Psoas muscle (tissue), 8 donors: ENCODE data around the gene CRYBB1. TPM values are rescaled to one million over a fixed set of nuclear protein-coding genes. Genes with fewer than 3 reads are reported as not detected.

Source experiments
- ATAC-seq, 4 donors: fragments of 200-7000 bp; cut with Tn5 transposase; one replicate each; pipeline ENCODE4 v1.9.1; 2020; ENCODE audit warnings: moderate library complexity in 3 of 4, mild to moderate bottlenecking in 2 of 4
- DNase-seq, 2 donors: peaks; one replicate each; pipeline ENCODE4 v3.0.0-alpha.2; 2020
- H3K27ac ChIP-seq: fragments of 200-600 bp; one replicate; pipeline ENCODE4 v1.8.0; 2022
- H3K27me3 ChIP-seq, 3 donors: fragments of 200-600 bp in 1 of 3; one replicate each; pipeline versions ENCODE4 v1.6.1 to v1.8.0; 2013 to 2022; ENCODE audit warnings: low read length in 2 of 3, mild to moderate bottlenecking in 2 of 3, moderate library complexity in 1 of 3; ENCODE audit not compliant: insufficient read depth in 3 of 3
- H3K36me3 ChIP-seq, 2 donors: fragments of 200-600 bp in 1 of 2; one replicate each; pipeline versions ENCODE4 v1.6.1 to v1.8.0; 2013 to 2022; ENCODE audit warnings: low read depth in 1 of 2, mild to moderate bottlenecking in 1 of 2, moderate library complexity in 1 of 2; ENCODE audit not compliant: insufficient read depth in 1 of 2
- H3K4me1 ChIP-seq: fragments of 200-600 bp; one replicate; pipeline ENCODE4 v1.8.0; 2022
- H3K4me3 ChIP-seq: fragments of 200-600 bp; one replicate; pipeline ENCODE4 v1.8.0; 2022; ENCODE audit warnings: mild to moderate bottlenecking
- H3K9me3 ChIP-seq: fragments of 200-600 bp; one replicate; pipeline ENCODE4 v1.8.0; 2022
- WGBS, 3 donors: extraction: QIAGEN DNeasy Blood & Tissue Kit; methylation state at CpG; one replicate each; pipeline versions ENCODE4 v1.1.6 to v1.1.7; 2013; 5-methylcytosine and 5-hydroxymethylcytosine counted together
- intact Hi-C, 2 donors: fragments of 100-400 bp; cut with DNase I; formaldehyde crosslinking; loops; one replicate each; pipeline versions ENCODE4 v1.11.0 to v1.14.2; 2022
- polyA plus RNA-seq, 3 donors: library from polyadenylated mRNA; stranded (reverse); fragments of 200-250 nt; gene quantifications; one replicate each; pipeline ENCODE4 v1.2.3, GENCODE V29; 2013
- total RNA-seq, 4 donors: library from RNA; stranded (reverse); fragmentation: NEBNext Ultra II Directional in 2 of 4; extraction: Animal tissue kit (Norgen Biotek cat#: 25700) in 2 of 4; gene quantifications; one replicate each; pipeline versions ENCODE4 v1.2.1 to v1.2.4, GENCODE V29; 2021 to 2023
- TF ChIP-seq, protein P1 (sequence below): fragments of 200-600 bp; IDR thresholded peaks from one replicate; pipeline ENCODE4 v1.8.0; 2022; ENCODE audit warnings: antibody characterized with exemption
- donor health status: healthy with polysubstance abuse.
- donor health status: DM: no; HTN: no; CAD: no; lungs with moderate emphysema.
- donor health status: Bipolar disorder and iron deficiency.
- donor health status: healthy.
- donor health status: DM: yes; HTN: yes; CAD: no.
- donor health status: DM: no; HTN: no; CAD: no.
- donor health status: DM: no; HTN: no; CAD: no.
- donor health status: DM: yes; HTN: yes; CAD: no.

Gene CRYBB1
- total and polyA plus RNA-seq, 7 donors = 0.14 to 0.25 (median 0.22) TPM; not detected in 2

DNA sequence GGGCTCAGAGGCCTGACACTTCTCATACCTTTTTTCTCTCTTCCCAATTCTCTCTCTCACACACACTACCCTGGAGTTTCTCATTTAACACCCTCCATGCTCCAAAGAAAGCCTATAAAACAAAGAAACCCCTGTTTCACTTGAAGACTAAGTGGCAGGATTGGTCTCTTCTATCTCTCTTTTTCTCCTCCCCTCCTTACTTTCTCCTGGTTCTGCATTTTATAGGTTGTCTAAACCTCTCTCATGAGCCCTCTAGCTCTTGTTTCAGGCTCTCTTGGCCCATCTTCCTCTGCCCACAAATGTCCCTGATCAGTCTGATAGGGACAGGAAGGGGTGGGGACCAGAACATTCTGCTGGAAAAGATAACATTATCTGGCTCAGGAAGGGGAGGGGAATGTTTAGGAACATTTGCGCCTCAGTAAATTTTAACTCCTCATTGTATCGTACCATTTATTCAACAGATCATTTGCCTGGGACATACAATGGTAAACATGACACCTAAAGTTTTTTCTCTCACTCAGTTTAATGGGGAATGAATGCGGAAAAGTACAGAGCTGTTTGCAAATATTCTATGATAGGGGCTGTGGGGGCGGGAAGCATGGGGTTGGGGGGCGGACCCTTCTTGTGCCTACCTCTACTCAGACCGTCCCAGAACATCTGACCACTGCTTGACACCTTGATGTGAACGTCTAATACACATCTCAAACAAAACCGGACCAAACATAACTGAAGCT, 14.8 kb upstream of the CRYBB1 start:
- no peaks in the 10 kb centered on the region for H3K4me1 ChIP-seq
- TF ChIP-seq, protein P1, sequence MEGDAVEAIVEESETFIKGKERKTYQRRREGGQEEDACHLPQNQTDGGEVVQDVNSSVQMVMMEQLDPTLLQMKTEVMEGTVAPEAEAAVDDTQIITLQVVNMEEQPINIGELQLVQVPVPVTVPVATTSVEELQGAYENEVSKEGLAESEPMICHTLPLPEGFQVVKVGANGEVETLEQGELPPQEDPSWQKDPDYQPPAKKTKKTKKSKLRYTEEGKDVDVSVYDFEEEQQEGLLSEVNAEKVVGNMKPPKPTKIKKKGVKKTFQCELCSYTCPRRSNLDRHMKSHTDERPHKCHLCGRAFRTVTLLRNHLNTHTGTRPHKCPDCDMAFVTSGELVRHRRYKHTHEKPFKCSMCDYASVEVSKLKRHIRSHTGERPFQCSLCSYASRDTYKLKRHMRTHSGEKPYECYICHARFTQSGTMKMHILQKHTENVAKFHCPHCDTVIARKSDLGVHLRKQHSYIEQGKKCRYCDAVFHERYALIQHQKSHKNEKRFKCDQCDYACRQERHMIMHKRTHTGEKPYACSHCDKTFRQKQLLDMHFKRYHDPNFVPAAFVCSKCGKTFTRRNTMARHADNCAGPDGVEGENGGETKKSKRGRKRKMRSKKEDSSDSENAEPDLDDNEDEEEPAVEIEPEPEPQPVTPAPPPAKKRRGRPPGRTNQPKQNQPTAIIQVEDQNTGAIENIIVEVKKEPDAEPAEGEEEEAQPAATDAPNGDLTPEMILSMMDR = no peak
- H3K4me3 ChIP-seq = no peak overlapping the region
- H3K36me3 ChIP-seq = no peaks in the 10 kb centered on the region
- WGBS, 3 donors = 55 to 65% (median 64%) methylated on average over 8 of the region's 8 CpGs
- H3K27ac ChIP-seq = no peak overlapping the region
- intact Hi-C loops = no loop called here
- DNase-seq = no peak
- ATAC-seq = peak in 1 of 4 donors; percentile 49
- H3K9me3 ChIP-seq = no peaks in the 10 kb centered on the region
- H3K27me3 ChIP-seq = no peaks in the 10 kb centered on the region

DNA sequence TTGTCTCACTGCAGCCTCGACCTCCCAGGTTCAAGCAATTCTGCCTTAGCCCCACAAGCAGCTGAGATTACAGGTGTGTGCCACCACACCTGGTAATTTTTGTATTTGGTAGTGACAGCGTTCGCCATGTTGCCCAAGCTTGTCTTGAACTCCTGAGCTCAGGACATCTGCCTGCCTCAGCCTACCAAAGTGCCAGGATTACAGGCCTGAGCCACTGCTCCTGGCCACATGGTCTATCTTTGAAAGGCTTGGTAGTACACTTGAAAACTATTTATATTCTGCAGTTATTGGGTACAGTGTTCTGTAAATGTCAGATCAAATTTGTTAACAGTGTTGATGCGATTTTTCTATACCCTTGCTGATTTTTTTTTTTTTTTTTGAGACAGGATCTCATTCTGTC, 13.5 kb upstream of the CRYBB1 start:
- DNase-seq (no peak), ATAC-seq (no peak)
- TF ChIP-seq, protein P1 = no peak
- no peak overlapping the region for H3K4me3 ChIP-seq
- no peaks in the 10 kb centered on the region for H3K4me1 ChIP-seq
- H3K9me3 ChIP-seq = no peaks in the 10 kb centered on the region
- 92 to 93% (median 93%) methylated on average over 4 of the region's 4 CpGs for WGBS, 3 donors
- no peak overlapping the region for H3K27ac ChIP-seq
- no peaks in the 10 kb centered on the region for H3K27me3 ChIP-seq
- no peaks in the 10 kb centered on the region for H3K36me3 ChIP-seq
- intact Hi-C loops = no loop called here

GRCh38 chr22:26629988-26630761, 12.3 kb upstream of the CRYBB1 start:
- TF ChIP-seq, protein P1 = no peak
- H3K27ac ChIP-seq = no peak overlapping the region
- no peaks in the 10 kb centered on the region for H3K36me3 ChIP-seq
- H3K4me1 ChIP-seq = no peaks in the 10 kb centered on the region
- ATAC-seq (no peak), DNase-seq (no peak)
- no peaks in the 10 kb centered on the region for H3K9me3 ChIP-seq
- no peak overlapping the region for H3K4me3 ChIP-seq
- intact Hi-C loops = no loop called here
- 85 to 88% (median 85%) methylated on average over 16 to 18 of the region's 18 CpGs for WGBS, 3 donors
- H3K27me3 ChIP-seq = no peaks in the 10 kb centered on the region

GRCh38 chr22:26624803-26625202, 7.0 kb upstream of the CRYBB1 start:
- TF ChIP-seq, protein P1 = no peak
- no peaks in the 10 kb centered on the region for H3K9me3 ChIP-seq
- no peak for DNase-seq
- ATAC-seq = no peak
- H3K27ac ChIP-seq = no peak overlapping the region
- no peaks in the 10 kb centered on the region for H3K36me3 ChIP-seq
- no peaks in the 10 kb centered on the region for H3K4me1 ChIP-seq
- intact Hi-C loops = no loop called here
- H3K4me3 ChIP-seq = no peak overlapping the region
- no peaks in the 10 kb centered on the region for H3K27me3 ChIP-seq
- WGBS, 3 donors = 84 to 87% (median 84%) methylated on average over 12 of the region's 12 CpGs
